ENCODE data around the gene PDE2A. TPM values are rescaled to one million over a fixed set of nuclear protein-coding genes. Genes with fewer than 3 reads are reported as not detected.

PDE2A gene
- total RNA-seq, 1 donor from 2014 or later, result 1.4 TPM

GRCh38 chr11:72597721-72598120 is 76.5 kb downstream of the PDE2A start:
- Mint-ChIP-seq H3K4me3 (no peak overlapping the region), H3K9me3 (no peaks in the 10 kb centered on the region), H3K27ac (no peak overlapping the region), H3K27me3 (peaks cover 24% of the 10 kb centered on the region), H3K4me1 (no peaks in the 10 kb centered on the region), H3K36me3 (ENCODE audit: low read depth) (no peaks in the 10 kb centered on the region)
- TF ChIP-seq, protein P1, sequence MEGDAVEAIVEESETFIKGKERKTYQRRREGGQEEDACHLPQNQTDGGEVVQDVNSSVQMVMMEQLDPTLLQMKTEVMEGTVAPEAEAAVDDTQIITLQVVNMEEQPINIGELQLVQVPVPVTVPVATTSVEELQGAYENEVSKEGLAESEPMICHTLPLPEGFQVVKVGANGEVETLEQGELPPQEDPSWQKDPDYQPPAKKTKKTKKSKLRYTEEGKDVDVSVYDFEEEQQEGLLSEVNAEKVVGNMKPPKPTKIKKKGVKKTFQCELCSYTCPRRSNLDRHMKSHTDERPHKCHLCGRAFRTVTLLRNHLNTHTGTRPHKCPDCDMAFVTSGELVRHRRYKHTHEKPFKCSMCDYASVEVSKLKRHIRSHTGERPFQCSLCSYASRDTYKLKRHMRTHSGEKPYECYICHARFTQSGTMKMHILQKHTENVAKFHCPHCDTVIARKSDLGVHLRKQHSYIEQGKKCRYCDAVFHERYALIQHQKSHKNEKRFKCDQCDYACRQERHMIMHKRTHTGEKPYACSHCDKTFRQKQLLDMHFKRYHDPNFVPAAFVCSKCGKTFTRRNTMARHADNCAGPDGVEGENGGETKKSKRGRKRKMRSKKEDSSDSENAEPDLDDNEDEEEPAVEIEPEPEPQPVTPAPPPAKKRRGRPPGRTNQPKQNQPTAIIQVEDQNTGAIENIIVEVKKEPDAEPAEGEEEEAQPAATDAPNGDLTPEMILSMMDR (IDR thresholded peaks at IDR 0.05), result no peak
- ATAC-seq (ENCODE audit: low read depth) (no peak), DNase-seq (no peak)
- CTCF ChIA-PET, result no interaction called here
- POLR2A ChIA-PET, result no interaction called here
- intact Hi-C loops (cut with micrococcal nuclease), result no loop called here

GRCh38 chr11:72595292-72595684 is 78.9 kb downstream of the PDE2A start:
- intact Hi-C loops (cut with micrococcal nuclease), result no loop called here
- CTCF ChIA-PET, result no interaction called here
- ATAC-seq (ENCODE audit: low read depth), result no peak

GRCh38 chr11:72594493-72595291 is 79.5 kb downstream of the PDE2A start:
- ATAC-seq (ENCODE audit: low read depth) (no peak), DNase-seq (no peak)
- Mint-ChIP-seq H3K4me1 (peaks cover 25% of the 10 kb centered on the region), H3K36me3 (ENCODE audit: low read depth) (no peaks in the 10 kb centered on the region), H3K9me3 (no peaks in the 10 kb centered on the region), H3K27me3 (peaks cover 41% of the 10 kb centered on the region), H3K27ac (no peak overlapping the region), H3K4me3 (no peak overlapping the region)
- TF ChIP-seq, protein P1 (IDR thresholded peaks at IDR 0.05), result no peak
- ChIA-PET POLR2A (no interaction called here), CTCF (interaction anchor here (1.2 kb wide), 1 partner anchor 9 kb away, joined by 3 read pairs; no protein-coding TSS in a partner anchor)
- intact Hi-C loops (cut with micrococcal nuclease), result no loop called here

More at GRCh38 chr11:72595292-72595684, 78.9 kb downstream of the PDE2A start:
- H3K9me3 Mint-ChIP-seq, result no peaks in the 10 kb centered on the region
- DNase-seq, result no peak
- POLR2A ChIA-PET, result no interaction called here
- H3K27me3 Mint-ChIP-seq, result peaks cover 37% of the 10 kb centered on the region
- H3K4me3 Mint-ChIP-seq, result no peak overlapping the region
- TF ChIP-seq, protein P1 (IDR thresholded peaks at IDR 0.05), result no peak
- no peaks in the 10 kb centered on the region for H3K36me3 Mint-ChIP-seq (ENCODE audit: low read depth)
- H3K27ac Mint-ChIP-seq, result no peak overlapping the region
- H3K4me1 Mint-ChIP-seq, result peaks cover 22% of the 10 kb centered on the region

DNA sequence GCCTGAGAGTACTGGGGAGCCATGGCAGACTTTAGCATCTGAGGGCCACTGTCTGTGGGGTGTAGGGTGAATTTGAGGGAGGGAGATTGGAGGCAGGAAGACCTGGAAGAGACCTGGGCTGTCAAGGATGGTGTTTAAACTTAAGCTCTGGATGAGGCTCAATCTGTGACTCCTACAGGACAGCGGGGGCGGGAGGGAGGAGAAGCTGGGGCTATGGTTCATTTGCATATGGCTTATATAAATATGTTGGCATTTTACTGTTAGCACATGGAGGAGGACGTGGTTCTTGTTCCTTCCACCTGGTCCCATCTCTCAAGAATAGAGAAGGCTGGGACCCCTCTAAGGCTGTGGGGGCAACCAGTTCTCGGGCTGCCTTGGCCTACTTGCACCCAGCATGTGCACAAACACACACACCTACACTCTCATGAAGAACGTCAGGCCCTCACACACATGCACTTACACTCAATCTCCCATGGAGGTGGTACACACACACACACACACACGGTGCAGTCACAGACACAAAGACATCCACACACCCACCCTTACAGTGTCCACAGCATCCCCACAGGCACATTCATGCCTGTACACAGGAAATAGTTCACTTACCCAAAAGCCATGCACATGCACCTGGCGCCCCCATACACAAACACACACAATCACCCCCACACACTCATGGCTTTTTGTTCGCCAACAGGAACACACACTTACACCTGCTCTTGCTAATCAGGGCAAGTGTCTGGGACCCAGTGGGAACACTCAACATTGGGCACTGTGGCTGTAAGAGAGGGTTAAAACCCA is 81.3 kb downstream of the PDE2A start:
- Mint-ChIP-seq H3K36me3 (ENCODE audit: low read depth) (no peaks in the 10 kb centered on the region), H3K9me3 (no peaks in the 10 kb centered on the region), H3K27me3 (peaks cover 41% of the 10 kb centered on the region), H3K4me1 (peaks cover 29% of the 10 kb centered on the region), H3K4me3 (no peak overlapping the region), H3K27ac (no peak overlapping the region)
- ATAC-seq (ENCODE audit: low read depth) (no peak), DNase-seq (no peak)
- intact Hi-C loops (cut with micrococcal nuclease), result no loop called here
- TF ChIP-seq, protein P1 (IDR thresholded peaks at IDR 0.05), result no peak
- ChIA-PET CTCF (interaction anchor here (1.0 to 1.5 kb wide), 5 partner anchors 7 to 162 kb away, joined by 3 to 5 read pairs (median 3); no protein-coding TSS in a partner anchor), POLR2A (interaction anchor here (0.6 to 1.8 kb wide), 3 partner anchors 30 to 132 kb away, joined by 3 to 5 read pairs (median 4); no protein-coding TSS in a partner anchor)
